MM.1S (cell line): ENCODE results near the gene NDUFC2.

Experiments used
- EZH2 ChIP-seq: fragments of 300-600 bp; sonication (generic); optimal IDR thresholded peaks from 2 replicates; pipeline ENCODE3; 2017; ENCODE audit warnings: low read depth, mild to moderate bottlenecking, antibody characterized with exemption, low read length, mixed read lengths
- TF ChIP-seq, protein P1 (sequence below): fragments of 300-600 bp; sonication (generic); IDR thresholded peaks from 2 replicates; pipeline ENCODE4 v1.5.1; 2016; ENCODE audit warnings: antibody characterized with exemption, low read length, mixed read lengths

DNA sequence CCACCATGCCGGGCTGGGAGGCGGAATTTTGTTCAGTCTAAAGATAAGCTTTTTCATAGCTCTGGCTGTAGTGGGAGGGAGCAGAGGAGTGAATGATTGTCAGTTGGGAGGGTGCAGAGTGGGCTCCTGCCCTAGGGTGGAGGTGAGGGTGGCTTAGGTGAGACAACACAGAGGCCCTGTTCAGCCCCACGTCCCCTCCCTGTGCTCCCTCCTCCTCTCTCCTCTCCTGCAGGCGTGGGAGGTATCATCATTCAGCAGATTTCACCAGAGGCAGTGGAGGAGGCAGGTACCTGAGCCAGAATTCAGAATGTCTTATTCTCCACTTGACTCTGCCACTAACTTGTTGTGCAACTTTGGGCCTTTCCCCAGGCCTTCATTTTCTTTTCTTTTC is 17.7 kb downstream of the NDUFC2 start:
- TF ChIP-seq, protein P1, sequence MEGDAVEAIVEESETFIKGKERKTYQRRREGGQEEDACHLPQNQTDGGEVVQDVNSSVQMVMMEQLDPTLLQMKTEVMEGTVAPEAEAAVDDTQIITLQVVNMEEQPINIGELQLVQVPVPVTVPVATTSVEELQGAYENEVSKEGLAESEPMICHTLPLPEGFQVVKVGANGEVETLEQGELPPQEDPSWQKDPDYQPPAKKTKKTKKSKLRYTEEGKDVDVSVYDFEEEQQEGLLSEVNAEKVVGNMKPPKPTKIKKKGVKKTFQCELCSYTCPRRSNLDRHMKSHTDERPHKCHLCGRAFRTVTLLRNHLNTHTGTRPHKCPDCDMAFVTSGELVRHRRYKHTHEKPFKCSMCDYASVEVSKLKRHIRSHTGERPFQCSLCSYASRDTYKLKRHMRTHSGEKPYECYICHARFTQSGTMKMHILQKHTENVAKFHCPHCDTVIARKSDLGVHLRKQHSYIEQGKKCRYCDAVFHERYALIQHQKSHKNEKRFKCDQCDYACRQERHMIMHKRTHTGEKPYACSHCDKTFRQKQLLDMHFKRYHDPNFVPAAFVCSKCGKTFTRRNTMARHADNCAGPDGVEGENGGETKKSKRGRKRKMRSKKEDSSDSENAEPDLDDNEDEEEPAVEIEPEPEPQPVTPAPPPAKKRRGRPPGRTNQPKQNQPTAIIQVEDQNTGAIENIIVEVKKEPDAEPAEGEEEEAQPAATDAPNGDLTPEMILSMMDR: no peak
- no peak for TF ChIP-seq EZH2
